ENCODE data around the gene CCRL2.

DNA sequence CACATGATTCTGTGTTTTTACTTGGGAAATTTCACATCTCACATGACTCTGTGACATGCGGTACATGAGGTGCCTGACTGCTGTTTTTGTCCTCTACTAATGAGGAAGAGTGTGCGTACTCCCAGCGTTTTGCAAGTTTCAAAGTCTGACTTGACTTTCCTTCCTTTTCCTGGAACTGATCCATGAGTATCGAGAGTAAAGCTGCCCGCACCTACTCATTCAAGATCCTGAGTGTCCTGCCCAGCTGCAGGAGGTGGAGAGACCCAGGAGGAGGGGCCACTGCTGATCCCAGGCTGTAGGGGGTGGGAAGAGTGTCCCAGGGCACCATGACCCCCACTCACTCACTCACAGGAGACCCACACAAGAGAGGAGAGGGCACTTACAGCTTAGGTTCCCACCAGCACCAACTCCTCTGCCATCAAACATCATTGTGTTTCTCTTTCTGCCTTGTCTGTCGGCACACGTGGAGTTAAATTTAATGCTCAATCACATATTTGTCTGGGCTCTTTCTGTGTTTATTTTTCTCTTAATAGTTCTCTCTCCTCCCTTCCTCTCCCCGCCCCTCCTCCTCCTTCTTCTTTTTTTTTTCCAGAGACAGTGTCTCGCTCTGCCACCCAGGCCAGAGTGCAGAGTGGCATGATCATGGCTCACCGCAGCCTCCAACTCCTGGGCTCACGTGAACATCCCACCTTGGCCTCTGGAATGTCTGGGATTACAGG lies 1.6 kb upstream of the CCRL2 start:
- TF ChIP-seq, protein P1, sequence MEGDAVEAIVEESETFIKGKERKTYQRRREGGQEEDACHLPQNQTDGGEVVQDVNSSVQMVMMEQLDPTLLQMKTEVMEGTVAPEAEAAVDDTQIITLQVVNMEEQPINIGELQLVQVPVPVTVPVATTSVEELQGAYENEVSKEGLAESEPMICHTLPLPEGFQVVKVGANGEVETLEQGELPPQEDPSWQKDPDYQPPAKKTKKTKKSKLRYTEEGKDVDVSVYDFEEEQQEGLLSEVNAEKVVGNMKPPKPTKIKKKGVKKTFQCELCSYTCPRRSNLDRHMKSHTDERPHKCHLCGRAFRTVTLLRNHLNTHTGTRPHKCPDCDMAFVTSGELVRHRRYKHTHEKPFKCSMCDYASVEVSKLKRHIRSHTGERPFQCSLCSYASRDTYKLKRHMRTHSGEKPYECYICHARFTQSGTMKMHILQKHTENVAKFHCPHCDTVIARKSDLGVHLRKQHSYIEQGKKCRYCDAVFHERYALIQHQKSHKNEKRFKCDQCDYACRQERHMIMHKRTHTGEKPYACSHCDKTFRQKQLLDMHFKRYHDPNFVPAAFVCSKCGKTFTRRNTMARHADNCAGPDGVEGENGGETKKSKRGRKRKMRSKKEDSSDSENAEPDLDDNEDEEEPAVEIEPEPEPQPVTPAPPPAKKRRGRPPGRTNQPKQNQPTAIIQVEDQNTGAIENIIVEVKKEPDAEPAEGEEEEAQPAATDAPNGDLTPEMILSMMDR (IDR thresholded peaks at IDR 0.05), result no peak
- TF ChIP-seq POLR2A (IDR thresholded peaks at IDR 0.05) (peak in 2 of 4 donors; percentile 13 to 65), POLR2AphosphoS5 (IDR thresholded peaks at IDR 0.05) (peak; percentile 53 to 70)

Data from upper lobe of left lung (tissue), 4 donors.